Left ventricle myocardium superior (tissue), 1 donor: ENCODE measurements around the gene SPTBN1. TPM values are rescaled to one million over a fixed set of nuclear protein-coding genes. Genes with fewer than 3 reads are reported as not detected.

Source experiments
- ATAC-seq: fragments of 200-7000 bp; cut with Tn5 transposase; one replicate; pipeline ENCODE4 v1.9.1; 2020; ENCODE audit warnings: mild to moderate bottlenecking, moderate library complexity
- DNase-seq: peaks from one replicate; pipeline ENCODE4 v3.0.0-alpha.2; 2020
- intact Hi-C: fragments of 100-400 bp; cut with micrococcal nuclease; formaldehyde crosslinking; loops from one replicate; pipeline ENCODE4 v1.11.0; 2022
- total RNA-seq: library from RNA; stranded (reverse); fragmentation: NEBNext Ultra II Directional; extraction: Animal tissue kit (Norgen Biotek cat#: 25700); gene quantifications from one replicate; pipeline ENCODE4 v1.2.1, GENCODE V29; 2021
- donor health status: DM: no; HTN: yes; CAD: no; lungs with severe emphysema.

SPTBN1 gene
- total RNA-seq, 1 donor from 2014 or later: 468 TPM

- no peak for DNase-seq
- no peak for ATAC-seq
- intact Hi-C loops: no loop called here
Observed at GRCh38 chr2:54593249-54593648, 137.1 kb downstream of the SPTBN1 start.

- DNase-seq (no peak), ATAC-seq (no peak)
- intact Hi-C loops: no loop called here
Observed at GRCh38 chr2:54594048-54594447, 137.9 kb downstream of the SPTBN1 start.

- no peak for DNase-seq
- no peak for ATAC-seq
- intact Hi-C loops: no loop called here
Observed at GRCh38 chr2:54595161-54595803, 139.2 kb downstream of the SPTBN1 start.

- DNase-seq (peak; percentile 63), ATAC-seq (peak; percentile 72)
- intact Hi-C loops: no loop called here
Observed at GRCh38 chr2:54595999-54596902, 140.1 kb downstream of the SPTBN1 start.

GRCh38 chr2:54597153-54597848 is 141.2 kb downstream of the SPTBN1 start:
- peak; percentile 63 for ATAC-seq
- peak; percentile 82 for DNase-seq
- intact Hi-C loops: no loop called here

GRCh38 chr2:54598347-54599325 is 142.5 kb downstream of the SPTBN1 start:
- intact Hi-C loops: no loop called here
- ATAC-seq (no peak), DNase-seq (peak; percentile 34)

GRCh38 chr2:54599326-54599710 is 143.2 kb downstream of the SPTBN1 start:
- peak; percentile 37 for DNase-seq
- no peak for ATAC-seq
- intact Hi-C loops: no loop called here

- peak; percentile 78 for DNase-seq
- intact Hi-C loops: no loop called here
- peak; percentile 52 for ATAC-seq
Observed at GRCh38 chr2:54599914-54600313, 143.8 kb downstream of the SPTBN1 start.

- intact Hi-C loops: no loop called here
- ATAC-seq: no peak
- DNase-seq: no peak
Observed at GRCh38 chr2:54601339-54601738, 145.2 kb downstream of the SPTBN1 start.

- ATAC-seq (no peak), DNase-seq (no peak)
- intact Hi-C loops: no loop called here
Observed at GRCh38 chr2:54602736-54603322, 146.7 kb downstream of the SPTBN1 start.

- ATAC-seq (peak; percentile 27), DNase-seq (peak; percentile 38)
- intact Hi-C loops: no loop called here
Observed at GRCh38 chr2:54603357-54603756, 147.2 kb downstream of the SPTBN1 start.

GRCh38 chr2:54603796-54604195 is 147.7 kb downstream of the SPTBN1 start:
- DNase-seq (no peak), ATAC-seq (no peak)
- intact Hi-C loops: no loop called here

GRCh38 chr2:54604871-54605270 is 148.7 kb downstream of the SPTBN1 start:
- DNase-seq (no peak), ATAC-seq (no peak)
- intact Hi-C loops: no loop called here

- DNase-seq (no peak), ATAC-seq (no peak)
- intact Hi-C loops: no loop called here
Observed at GRCh38 chr2:54605836-54606235, 149.7 kb downstream of the SPTBN1 start.

- ATAC-seq (peak; percentile 78), DNase-seq (peak; percentile 55)
- intact Hi-C loops: no loop called here
Observed at GRCh38 chr2:54606393-54606958, 150.3 kb downstream of the SPTBN1 start.

- ATAC-seq (no peak), DNase-seq (no peak)
- intact Hi-C loops: no loop called here
Observed at GRCh38 chr2:54608224-54608623, 152.1 kb downstream of the SPTBN1 start.

- DNase-seq (no peak), ATAC-seq (no peak)
- intact Hi-C loops: no loop called here
Observed at GRCh38 chr2:54609241-54609640, 153.1 kb downstream of the SPTBN1 start.

- intact Hi-C loops: no loop called here
- ATAC-seq: no peak
Observed at GRCh38 chr2:54609647-54610046, 153.5 kb downstream of the SPTBN1 start.

More at GRCh38 chr2:54609647-54610046, 153.5 kb downstream of the SPTBN1 start:
- no peak for DNase-seq
